Panc1 (cell line): ENCODE measurements around the gene RAC2.

Experiments
- CTCF ChIP-seq: fragments of 450-650 bp; IDR thresholded peaks from 2 replicates; pipeline ENCODE4 v1.5.1; 2017; ENCODE audit warnings: mild to moderate bottlenecking
- POLR2AphosphoS5 ChIP-seq: IDR thresholded peaks from 2 replicates; pipeline ENCODE4 v1.6.1; 2012; ENCODE audit warnings: mild to moderate bottlenecking, low read depth, low read length, moderate library complexity
- REST ChIP-seq, 2 experiments: IDR thresholded peaks; 2 replicates each; pipeline ENCODE4 v1.6.1; 2011 to 2012; ENCODE audit warnings: low read depth in 2 of 2, control low read depth in 1 of 2, low read length in 1 of 2, mild to moderate bottlenecking in 1 of 2, moderate library complexity in 1 of 2; ENCODE audit not compliant: insufficient read depth in 1 of 2
- SIN3A ChIP-seq: IDR thresholded peaks from 2 replicates; pipeline ENCODE4 v1.6.1; 2012; ENCODE audit warnings: low read depth, mild to moderate bottlenecking, low read length, moderate library complexity, borderline replicate concordance; ENCODE audit not compliant: insufficient read depth

GRCh38 chr22:37275134-37275533, 31.1 kb upstream of the RAC2 start:
- TF ChIP-seq CTCF: no peak
- TF ChIP-seq SIN3A: no peak
- TF ChIP-seq POLR2AphosphoS5: no peak
- TF ChIP-seq REST (IDR thresholded peaks at IDR 0.05; ENCODE audit: insufficient read depth in 1 of 2, low read depth in 2 of 2, low read length in 1 of 2): no peak
